ENCODE data around the gene MRM2.

- TF ChIP-seq CTCF (IDR thresholded peaks at IDR 0.05) (no peak), POLR2A (IDR thresholded peaks at IDR 0.05) (no peak)
These were observed 7.8 kb upstream of the MRM2 start for GRCh38 chr7:2249744-2250323.

Data from uterus (tissue), 2 donors.